HTR-8/SVneo (cell line): ENCODE results near the gene RABL2B.

Experiments
- DNase-seq: peaks from one replicate; pipeline ENCODE4 v3.0.0; 2011; ENCODE audit warnings: low spot score, mixed read lengths; ENCODE audit not compliant: insufficient read length
- FAIRE-seq: peaks from 2 replicates; lab custom pipeline; 2011; peaks lifted over from hg19 to GRCh38; lab: Jason Lieb, UNC

Gene RABL2B

GRCh38 chr22:50724616-50725015 is 58.8 kb downstream of the RABL2B start:
- no peak for FAIRE-seq
- no peak for DNase-seq

GRCh38 chr22:50723991-50724390 is 59.4 kb downstream of the RABL2B start:
- no peak for DNase-seq
- no peak for FAIRE-seq

- DNase-seq (no peak), FAIRE-seq (no peak)
These were observed 60.6 kb downstream of the RABL2B start for GRCh38 chr22:50722716-50723428.

- FAIRE-seq, result no peak
- no peak for DNase-seq
These were observed 61.3 kb downstream of the RABL2B start for GRCh38 chr22:50722048-50722701.

GRCh38 chr22:50721257-50721844 is 62.1 kb downstream of the RABL2B start:
- no peak for DNase-seq
- FAIRE-seq, result no peak

- no peak for DNase-seq
- no peak for FAIRE-seq
These were observed 62.9 kb downstream of the RABL2B start for GRCh38 chr22:50720301-50721256.

- no peak for FAIRE-seq
- no peak for DNase-seq
These were observed 63.6 kb downstream of the RABL2B start for GRCh38 chr22:50719814-50720300.

- DNase-seq (no peak), FAIRE-seq (no peak)
These were observed 65.1 kb downstream of the RABL2B start for GRCh38 chr22:50718352-50718709.

- no peak for FAIRE-seq
- no peak for DNase-seq
These were observed 65.6 kb downstream of the RABL2B start for GRCh38 chr22:50717709-50718351.
